Measurements from ENCODE around the gene MUCL3.
A peak's percentile ranks its signal among the peaks of the same experiment; 100 is the strongest.
"Not testable (repeated sequence)": the region's sequence is repeated elsewhere in the genome, so short reads cannot be mapped to it uniquely, and the experiment has no call there.

Gene MUCL3

GRCh38 chr6:30915591-30915946, 25.2 kb upstream of the MUCL3 start:
- H3K79me2 ChIP-seq, result peaks cover 8% of the 10 kb centered on the region
- H3K9me3 ChIP-seq (ENCODE audit: control insufficient read depth, low read length), result no peaks in the 10 kb centered on the region
- H3K27me3 ChIP-seq (ENCODE audit: control insufficient read depth, insufficient read depth, low read length), result no peaks in the 10 kb centered on the region
- H2AFZ ChIP-seq, result peak overlapping the region; percentile 96
- peak; percentile 63 for TF ChIP-seq CTCF (IDR thresholded peaks at IDR 0.05)
- no peaks in the 10 kb centered on the region for H3K36me3 ChIP-seq (ENCODE audit: control insufficient read depth, insufficient read depth, low read length)
- H3K9ac ChIP-seq, result no peak overlapping the region
- no peak overlapping the region for H3K4me3 ChIP-seq (ENCODE audit: low read depth, low read length)
- H3K27ac ChIP-seq, result peak overlapping the region; percentile 98
- peaks cover 21% of the 10 kb centered on the region for H3K4me1 ChIP-seq
- peak overlapping the region; percentile 27 for H3K4me2 ChIP-seq (ENCODE audit: low read length)

DNA sequence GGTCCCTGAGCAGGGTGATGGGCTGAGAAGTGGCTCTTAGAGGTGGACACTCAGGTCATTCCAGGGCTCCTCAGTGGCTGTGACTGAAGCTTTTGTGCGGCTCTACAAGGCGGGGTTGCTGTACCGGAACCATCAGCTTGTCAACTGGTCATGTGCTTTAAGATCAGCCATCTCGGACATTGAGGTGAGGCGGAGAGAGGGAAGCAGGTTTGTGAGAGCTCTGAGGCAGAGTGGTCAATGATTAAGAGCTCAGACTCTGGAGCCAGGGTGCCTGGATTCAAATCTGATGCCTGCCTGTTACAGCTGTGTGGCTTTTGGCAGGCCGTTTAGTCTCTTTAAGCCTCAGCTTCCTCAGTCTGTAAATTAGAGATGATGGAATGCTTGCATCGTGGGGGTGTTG, 23.7 kb upstream of the MUCL3 start:
- Histone ChIP-seq H3K9ac (no peak overlapping the region), H2AFZ (no peak overlapping the region), H3K9me3 (ENCODE audit: control insufficient read depth, low read length) (no peaks in the 10 kb centered on the region), H3K4me1 (peaks cover 21% of the 10 kb centered on the region), H3K79me2 (peaks cover 8% of the 10 kb centered on the region), H3K4me3 (ENCODE audit: low read depth, low read length) (no peak overlapping the region), H3K4me2 (ENCODE audit: low read length) (no peak overlapping the region), H3K27me3 (ENCODE audit: control insufficient read depth, insufficient read depth, low read length) (no peaks in the 10 kb centered on the region), H3K36me3 (ENCODE audit: control insufficient read depth, insufficient read depth, low read length) (no peaks in the 10 kb centered on the region), H3K27ac (no peak overlapping the region)
- no peak for TF ChIP-seq CTCF (IDR thresholded peaks at IDR 0.05)

- H3K79me2 ChIP-seq, result peaks cover 8% of the 10 kb centered on the region
- no peak overlapping the region for H3K4me3 ChIP-seq (ENCODE audit: low read depth, low read length)
- H2AFZ ChIP-seq, result no peak overlapping the region
- no peak overlapping the region for H3K9ac ChIP-seq
- no peak for TF ChIP-seq CTCF (IDR thresholded peaks at IDR 0.05)
- no peaks in the 10 kb centered on the region for H3K27me3 ChIP-seq (ENCODE audit: control insufficient read depth, insufficient read depth, low read length)
- no peak overlapping the region for H3K27ac ChIP-seq
- no peak overlapping the region for H3K4me2 ChIP-seq (ENCODE audit: low read length)
- H3K9me3 ChIP-seq (ENCODE audit: control insufficient read depth, low read length), result no peaks in the 10 kb centered on the region
- no peaks in the 10 kb centered on the region for H3K36me3 ChIP-seq (ENCODE audit: control insufficient read depth, insufficient read depth, low read length)
- H3K4me1 ChIP-seq, result peaks cover 21% of the 10 kb centered on the region
Measured at GRCh38 chr6:30917487-30917886, 23.3 kb upstream of the MUCL3 start.

DNA sequence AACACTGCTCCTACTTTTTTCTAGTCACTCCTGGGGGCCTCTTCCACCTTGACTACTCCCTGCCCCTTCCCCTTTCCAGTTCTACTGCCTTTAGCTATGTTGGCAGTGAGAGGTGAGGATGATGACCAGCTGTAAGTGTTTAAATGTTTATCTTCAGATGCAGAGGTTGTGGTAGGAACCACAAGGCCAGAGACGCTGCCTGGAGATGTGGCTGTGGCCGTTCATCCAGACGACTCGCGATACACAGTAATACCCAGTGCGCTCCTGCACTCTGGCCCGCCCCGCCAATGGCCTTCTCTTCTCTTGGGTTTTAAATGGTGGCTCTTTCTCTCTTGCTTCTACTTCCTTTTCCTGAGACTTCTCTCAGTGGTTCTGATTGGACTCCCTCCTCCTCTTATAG, 22.1 kb upstream of the MUCL3 start:
- Histone ChIP-seq H3K79me2 (peaks cover 8% of the 10 kb centered on the region), H3K4me3 (ENCODE audit: low read depth, low read length) (no peak overlapping the region), H2AFZ (no peak overlapping the region), H3K4me2 (ENCODE audit: low read length) (no peak overlapping the region), H3K4me1 (peaks cover 19% of the 10 kb centered on the region), H3K9me3 (ENCODE audit: control insufficient read depth, low read length) (no peaks in the 10 kb centered on the region), H3K27me3 (ENCODE audit: control insufficient read depth, insufficient read depth, low read length) (no peaks in the 10 kb centered on the region), H3K36me3 (ENCODE audit: control insufficient read depth, insufficient read depth, low read length) (no peaks in the 10 kb centered on the region), H3K27ac (no peak overlapping the region), H3K9ac (no peak overlapping the region)
- no peak for TF ChIP-seq CTCF (IDR thresholded peaks at IDR 0.05)

- no peak for TF ChIP-seq CTCF (IDR thresholded peaks at IDR 0.05)
- no peaks in the 10 kb centered on the region for H3K36me3 ChIP-seq (ENCODE audit: control insufficient read depth, insufficient read depth, low read length)
- H3K27me3 ChIP-seq (ENCODE audit: control insufficient read depth, insufficient read depth, low read length), result no peaks in the 10 kb centered on the region
- H3K4me1 ChIP-seq, result no peaks in the 10 kb centered on the region
- H3K27ac ChIP-seq, result no peak overlapping the region
- no peak overlapping the region for H3K9ac ChIP-seq
- H3K9me3 ChIP-seq (ENCODE audit: control insufficient read depth, low read length), result no peaks in the 10 kb centered on the region
- H3K4me3 ChIP-seq (ENCODE audit: low read depth, low read length), result no peak overlapping the region
- H2AFZ ChIP-seq, result no peak overlapping the region
- no peak overlapping the region for H3K4me2 ChIP-seq (ENCODE audit: low read length)
- H3K79me2 ChIP-seq, result no peaks in the 10 kb centered on the region
Measured at GRCh38 chr6:30922447-30922852, 18.3 kb upstream of the MUCL3 start.

- not testable (repeated sequence) for H2AFZ ChIP-seq; H3K9ac ChIP-seq; H3K36me3 ChIP-seq (ENCODE audit: control insufficient read depth, insufficient read depth, low read length); H3K4me1 ChIP-seq; H3K27me3 ChIP-seq (ENCODE audit: control insufficient read depth, insufficient read depth, low read length); H3K9me3 ChIP-seq (ENCODE audit: control insufficient read depth, low read length); H3K4me3 ChIP-seq (ENCODE audit: low read depth, low read length); H3K27ac ChIP-seq; H3K4me2 ChIP-seq (ENCODE audit: low read length); H3K79me2 ChIP-seq
Measured at GRCh38 chr6:30924040-30924627, 16.6 kb upstream of the MUCL3 start.
